ENCODE measurements around the gene ARMS2. TPM values are rescaled to one million over a fixed set of nuclear protein-coding genes. Genes with fewer than 3 reads are reported as not detected.

The ARMS2 gene
- total RNA-seq, 1 experiment from 2014 or later: not detected

DNA sequence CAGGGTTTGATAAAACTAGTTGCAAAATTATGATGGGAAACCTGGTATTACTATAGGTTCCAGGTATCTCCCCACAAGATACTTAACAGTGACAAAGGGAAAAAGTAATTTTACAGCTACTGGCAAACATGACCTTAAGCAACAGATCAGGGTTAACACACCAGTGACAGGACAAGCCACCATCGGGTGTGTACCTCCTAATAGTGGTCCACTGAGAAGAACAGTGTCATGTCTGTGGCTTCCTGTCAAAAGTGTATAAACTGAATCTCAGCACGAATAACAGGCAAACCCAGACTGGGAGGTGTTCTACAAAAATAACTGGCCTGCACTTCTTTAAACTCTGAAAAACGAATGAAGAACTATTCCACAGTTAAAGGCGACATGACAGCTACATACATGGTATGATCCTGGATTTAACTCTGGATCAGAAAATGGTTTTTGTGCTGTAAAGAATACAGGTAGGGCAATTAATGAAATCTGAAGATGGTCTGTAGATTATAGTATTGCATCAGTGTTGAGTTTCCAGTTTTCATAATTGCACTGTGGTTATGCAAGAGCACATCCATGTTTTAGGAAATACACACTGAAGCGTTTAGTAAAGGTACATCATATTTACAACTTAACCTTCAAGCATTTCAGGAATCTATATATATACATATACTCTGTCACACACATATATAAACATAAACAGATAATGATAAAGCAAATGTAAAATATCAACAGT is 32.0 kb upstream of the ARMS2 start:
- Histone ChIP-seq H2AFZ (no peak overlapping the region), H3K4me1 (replicated peaks; ENCODE audit: insufficient read depth) (no peaks in the 10 kb centered on the region), H3K9me2 (ENCODE audit: insufficient read depth) (no peaks in the 10 kb centered on the region), H3K79me2 (ENCODE audit: low read depth) (no peaks in the 10 kb centered on the region), H4K20me1 (ENCODE audit: insufficient read depth) (no peaks in the 10 kb centered on the region), H3F3A (ENCODE audit: insufficient read depth, low read depth) (no peaks in the 10 kb centered on the region), H3K27ac (no peak overlapping the region), H3K9me3 (ENCODE audit: insufficient read depth, low read depth) (no peaks in the 10 kb centered on the region), H3K36me3 (ENCODE audit: low read depth) (no peaks in the 10 kb centered on the region), H3K27me3 (ENCODE audit: insufficient read depth, low read depth) (no peaks in the 10 kb centered on the region), H3K4me2 (no peak overlapping the region), H3K4me3 (no peak overlapping the region)
- BruUV-seq (replicated peaks): no TSS peak
- ChIA-PET POLR2A (ENCODE audit: unreplicated experiment) (no interaction called here), CTCF (no interaction called here)
- no peak for DNase-seq
- intact Hi-C loops (cut with micrococcal nuclease; ENCODE audit: unreplicated experiment): no loop called here
- TF ChIP-seq, protein P1, sequence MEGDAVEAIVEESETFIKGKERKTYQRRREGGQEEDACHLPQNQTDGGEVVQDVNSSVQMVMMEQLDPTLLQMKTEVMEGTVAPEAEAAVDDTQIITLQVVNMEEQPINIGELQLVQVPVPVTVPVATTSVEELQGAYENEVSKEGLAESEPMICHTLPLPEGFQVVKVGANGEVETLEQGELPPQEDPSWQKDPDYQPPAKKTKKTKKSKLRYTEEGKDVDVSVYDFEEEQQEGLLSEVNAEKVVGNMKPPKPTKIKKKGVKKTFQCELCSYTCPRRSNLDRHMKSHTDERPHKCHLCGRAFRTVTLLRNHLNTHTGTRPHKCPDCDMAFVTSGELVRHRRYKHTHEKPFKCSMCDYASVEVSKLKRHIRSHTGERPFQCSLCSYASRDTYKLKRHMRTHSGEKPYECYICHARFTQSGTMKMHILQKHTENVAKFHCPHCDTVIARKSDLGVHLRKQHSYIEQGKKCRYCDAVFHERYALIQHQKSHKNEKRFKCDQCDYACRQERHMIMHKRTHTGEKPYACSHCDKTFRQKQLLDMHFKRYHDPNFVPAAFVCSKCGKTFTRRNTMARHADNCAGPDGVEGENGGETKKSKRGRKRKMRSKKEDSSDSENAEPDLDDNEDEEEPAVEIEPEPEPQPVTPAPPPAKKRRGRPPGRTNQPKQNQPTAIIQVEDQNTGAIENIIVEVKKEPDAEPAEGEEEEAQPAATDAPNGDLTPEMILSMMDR (conservative IDR thresholded peaks at IDR 0.05): no peak
- TF ChIP-seq EZH2 (IDR thresholded peaks at IDR 0.05; ENCODE audit: low read depth): no peak

- ChIA-PET POLR2A (ENCODE audit: unreplicated experiment) (no interaction called here), CTCF (interaction anchor here (0.6 kb wide), 1 partner anchor 144 kb away, joined by 5 read pairs; no protein-coding TSS in a partner anchor)
- no peak overlapping the region for H3K4me2 ChIP-seq
- no peaks in the 10 kb centered on the region for H3K79me2 ChIP-seq (ENCODE audit: low read depth)
- H3K4me3 ChIP-seq: no peak overlapping the region
- no peaks in the 10 kb centered on the region for H3K9me3 ChIP-seq (ENCODE audit: insufficient read depth, low read depth)
- DNase-seq: no peak
- no TSS peak for BruUV-seq (replicated peaks)
- no peak overlapping the region for H2AFZ ChIP-seq
- H3K27me3 ChIP-seq (ENCODE audit: insufficient read depth, low read depth): no peaks in the 10 kb centered on the region
- no peaks in the 10 kb centered on the region for H3F3A ChIP-seq (ENCODE audit: insufficient read depth, low read depth)
- no peaks in the 10 kb centered on the region for H3K4me1 ChIP-seq (replicated peaks; ENCODE audit: insufficient read depth)
- TF ChIP-seq, protein P1 (conservative IDR thresholded peaks at IDR 0.05): no peak
- TF ChIP-seq EZH2 (IDR thresholded peaks at IDR 0.05; ENCODE audit: low read depth): no peak
- intact Hi-C loops (cut with micrococcal nuclease; ENCODE audit: unreplicated experiment): no loop called here
- no peaks in the 10 kb centered on the region for H3K36me3 ChIP-seq (ENCODE audit: low read depth)
- H4K20me1 ChIP-seq (ENCODE audit: insufficient read depth): no peaks in the 10 kb centered on the region
- H3K27ac ChIP-seq: no peak overlapping the region
- H3K9me2 ChIP-seq (ENCODE audit: insufficient read depth): no peaks in the 10 kb centered on the region
Measured at GRCh38 chr10:122424059-122424458, 30.4 kb upstream of the ARMS2 start.

DNA sequence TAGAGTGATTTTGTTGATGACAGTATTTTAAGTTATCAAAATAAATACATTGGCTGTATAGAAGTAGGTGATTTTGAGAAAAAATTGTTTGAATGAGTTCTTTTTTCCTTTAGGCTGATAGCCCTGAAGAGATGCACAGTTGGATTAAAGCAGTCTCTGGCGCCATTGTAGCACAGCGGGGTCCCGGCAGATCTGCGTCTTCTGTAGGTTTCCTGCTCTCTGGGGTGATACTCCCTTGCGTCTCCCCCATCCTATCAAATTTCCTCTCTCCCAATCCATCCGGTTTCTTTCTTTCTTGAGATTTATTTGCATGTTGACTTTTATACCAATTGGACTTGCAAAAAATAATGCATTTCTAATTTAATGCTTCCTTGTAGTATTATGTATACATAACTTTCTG is 27.6 kb upstream of the ARMS2 start:
- Histone ChIP-seq H3F3A (ENCODE audit: insufficient read depth, low read depth) (no peaks in the 10 kb centered on the region), H2AFZ (no peak overlapping the region), H3K4me2 (no peak overlapping the region), H3K4me3 (no peak overlapping the region), H4K20me1 (ENCODE audit: insufficient read depth) (no peaks in the 10 kb centered on the region), H3K36me3 (ENCODE audit: low read depth) (no peaks in the 10 kb centered on the region), H3K27me3 (ENCODE audit: insufficient read depth, low read depth) (no peaks in the 10 kb centered on the region), H3K9me2 (ENCODE audit: insufficient read depth) (no peaks in the 10 kb centered on the region), H3K9me3 (ENCODE audit: insufficient read depth, low read depth) (no peaks in the 10 kb centered on the region), H3K4me1 (replicated peaks; ENCODE audit: insufficient read depth) (no peaks in the 10 kb centered on the region), H3K27ac (no peak overlapping the region), H3K79me2 (ENCODE audit: low read depth) (no peaks in the 10 kb centered on the region)
- POLR2A ChIA-PET (ENCODE audit: unreplicated experiment): no interaction called here
- TF ChIP-seq EZH2 (IDR thresholded peaks at IDR 0.05; ENCODE audit: low read depth): no peak
- TF ChIP-seq, protein P1 (conservative IDR thresholded peaks at IDR 0.05): no peak
- no TSS peak for BruUV-seq (replicated peaks)
- intact Hi-C loops (cut with micrococcal nuclease; ENCODE audit: unreplicated experiment): no loop called here
- CTCF ChIA-PET: no interaction called here
- DNase-seq: no peak
